Smooth muscle cell (in vitro differentiated cells): ENCODE measurements around the gene MIEF2. TPM values are rescaled to one million over a fixed set of nuclear protein-coding genes. Genes with fewer than 3 reads are reported as not detected.

Experiments
- DNase-seq: peaks from one replicate; lab custom pipeline; 2025; ENCODE audit not compliant: unreplicated experiment; lab: John Stamatoyannopoulos, UW
- H2AFZ ChIP-seq: fragments of 200-600 bp; sonication (generic); 2 replicates; pipeline ENCODE4 v1.6.0; 2016; ENCODE audit warnings: antibody characterized with exemption, low read depth, mild to moderate bottlenecking
- H3F3A ChIP-seq: fragments of 200-600 bp; sonication (generic); 2 replicates; pipeline ENCODE4 v1.6.0; 2017; ENCODE audit warnings: antibody characterized with exemption, low read depth
- H3K27ac ChIP-seq: fragments of 200-600 bp; sonication (generic); 2 replicates; pipeline ENCODE4 v1.5.1; 2016; ENCODE audit warnings: low read depth, mild to moderate bottlenecking
- H3K27me3 ChIP-seq: fragments of 200-600 bp; sonication (generic); 2 replicates; pipeline ENCODE4 v1.6.1; 2016; ENCODE audit warnings: low read depth, mild to moderate bottlenecking
- H3K36me3 ChIP-seq: fragments of 200-600 bp; sonication (generic); 2 replicates; pipeline ENCODE4 v1.5.1; 2016; ENCODE audit warnings: low read depth
- H3K4me1 ChIP-seq: fragments of 200-600 bp; sonication (generic); 2 replicates; pipeline ENCODE4 v1.5.1; 2016; ENCODE audit warnings: low read depth
- H3K4me2 ChIP-seq: fragments of 200-600 bp; sonication (generic); 2 replicates; pipeline ENCODE4 v1.6.0; 2016; ENCODE audit warnings: mild to moderate bottlenecking
- H3K4me3 ChIP-seq: fragments of 200-600 bp; sonication (generic); 2 replicates; pipeline ENCODE4 v1.5.1; 2016; ENCODE audit warnings: mild to moderate bottlenecking
- H3K79me2 ChIP-seq: fragments of 200-600 bp; sonication (generic); 2 replicates; pipeline ENCODE4 v1.6.0; 2016; ENCODE audit warnings: low read depth, mild to moderate bottlenecking
- H3K9ac ChIP-seq: fragments of 200-600 bp; sonication (generic); 2 replicates; pipeline ENCODE4 v1.6.0; 2016; ENCODE audit warnings: low read depth
- H3K9me3 ChIP-seq: fragments of 200-600 bp; sonication (generic); replicated peaks from 2 replicates; pipeline ENCODE4 v1.5.1; 2016; ENCODE audit warnings: low read depth
- H4K20me1 ChIP-seq: fragments of 200-600 bp; sonication (generic); 2 replicates; pipeline ENCODE4 v1.6.0; 2016; ENCODE audit warnings: low read depth
- WGBS: methylation state at CpG from one replicate; pipeline ENCODE4 v1.1.7; 2016; ENCODE audit warnings: low lambda C conversion rate; 5-methylcytosine and 5-hydroxymethylcytosine counted together
- polyA plus RNA-seq: library from polyadenylated mRNA; unstranded; fragments of >200 nt; fragmentation: Nextera tagmentation; extraction: Ambion mirVana; gene quantifications from 2 replicates; pipeline ENCODE4 v1.2.1, GENCODE V29; 2016
- total RNA-seq: library from RNA; depleted of rRNA; stranded (reverse); fragments of >200 nt; gene quantifications from 2 replicates; pipeline ENCODE4 v1.2.3, GENCODE V29; 2014
- TF ChIP-seq, protein P1 (sequence below): fragments of 200-600 bp; sonication (generic); IDR thresholded peaks from 2 replicates; pipeline ENCODE4 v1.5.1; 2017; ENCODE audit warnings: borderline replicate concordance, mild to moderate bottlenecking, antibody characterized with exemption; ENCODE audit not compliant: insufficient read depth, poor library complexity, severe bottlenecking

The MIEF2 gene
- total and polyA plus RNA-seq, 2 experiments from 2014 or later, result 10.4 to 13.5 TPM

DNA sequence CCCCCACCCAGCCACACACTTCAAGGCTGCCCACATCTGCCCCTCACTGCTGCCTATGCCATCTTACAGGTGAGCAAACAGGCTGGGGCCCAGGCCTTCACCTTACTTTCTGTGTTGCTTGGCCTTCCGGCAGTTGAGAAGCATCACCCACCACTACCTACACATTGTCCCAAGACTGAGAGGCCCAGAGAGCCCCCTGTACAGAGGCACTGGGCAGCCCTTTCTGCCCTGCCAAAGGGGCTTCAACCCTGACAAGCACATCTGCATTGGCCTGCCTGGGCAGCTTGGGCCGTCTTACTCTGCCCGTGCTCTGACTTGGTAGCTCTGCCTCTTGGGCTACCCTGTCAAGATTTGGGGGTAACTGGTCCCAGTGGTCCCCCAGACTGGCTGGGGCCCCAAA is 1.2 kb downstream of the MIEF2 start:
- DNase-seq, result no peak
- Histone ChIP-seq H3K4me2 (peak overlapping the region; percentile 97), H3K36me3 (no peaks in the 10 kb centered on the region), H2AFZ (no peak overlapping the region), H3F3A (peaks cover 11% of the 10 kb centered on the region), H4K20me1 (peaks cover 32% of the 10 kb centered on the region), H3K4me3 (peak overlapping the region; percentile 96), H3K9me3 (no peaks in the 10 kb centered on the region), H3K27me3 (no peaks in the 10 kb centered on the region), H3K79me2 (peaks cover 30% of the 10 kb centered on the region), H3K4me1 (peaks cover 19% of the 10 kb centered on the region), H3K9ac (peak overlapping the region; percentile 98), H3K27ac (peak overlapping the region; percentile 98)
- TF ChIP-seq, protein P1, sequence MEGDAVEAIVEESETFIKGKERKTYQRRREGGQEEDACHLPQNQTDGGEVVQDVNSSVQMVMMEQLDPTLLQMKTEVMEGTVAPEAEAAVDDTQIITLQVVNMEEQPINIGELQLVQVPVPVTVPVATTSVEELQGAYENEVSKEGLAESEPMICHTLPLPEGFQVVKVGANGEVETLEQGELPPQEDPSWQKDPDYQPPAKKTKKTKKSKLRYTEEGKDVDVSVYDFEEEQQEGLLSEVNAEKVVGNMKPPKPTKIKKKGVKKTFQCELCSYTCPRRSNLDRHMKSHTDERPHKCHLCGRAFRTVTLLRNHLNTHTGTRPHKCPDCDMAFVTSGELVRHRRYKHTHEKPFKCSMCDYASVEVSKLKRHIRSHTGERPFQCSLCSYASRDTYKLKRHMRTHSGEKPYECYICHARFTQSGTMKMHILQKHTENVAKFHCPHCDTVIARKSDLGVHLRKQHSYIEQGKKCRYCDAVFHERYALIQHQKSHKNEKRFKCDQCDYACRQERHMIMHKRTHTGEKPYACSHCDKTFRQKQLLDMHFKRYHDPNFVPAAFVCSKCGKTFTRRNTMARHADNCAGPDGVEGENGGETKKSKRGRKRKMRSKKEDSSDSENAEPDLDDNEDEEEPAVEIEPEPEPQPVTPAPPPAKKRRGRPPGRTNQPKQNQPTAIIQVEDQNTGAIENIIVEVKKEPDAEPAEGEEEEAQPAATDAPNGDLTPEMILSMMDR, result no peak
- WGBS, result 90% methylated on average over 3 of the region's 3 CpGs

GRCh38 chr17:18262111-18262510 is 1.6 kb downstream of the MIEF2 start:
- WGBS, result 77% methylated on average over 2 of the region's 2 CpGs
- TF ChIP-seq, protein P1, result no peak
- H3K4me2 ChIP-seq, result peak overlapping the region; percentile 97
- H3K27me3 ChIP-seq, result no peaks in the 10 kb centered on the region
- H2AFZ ChIP-seq, result no peak overlapping the region
- H3K27ac ChIP-seq, result peak overlapping the region; percentile 98
- peaks cover 13% of the 10 kb centered on the region for H3F3A ChIP-seq
- peak overlapping the region; percentile 98 for H3K9ac ChIP-seq
- DNase-seq, result no peak
- peaks cover 16% of the 10 kb centered on the region for H3K4me1 ChIP-seq
- no peak overlapping the region for H3K4me3 ChIP-seq
- H3K9me3 ChIP-seq, result no peaks in the 10 kb centered on the region
- H4K20me1 ChIP-seq, result peaks cover 27% of the 10 kb centered on the region
- H3K79me2 ChIP-seq, result peaks cover 25% of the 10 kb centered on the region
- H3K36me3 ChIP-seq, result no peaks in the 10 kb centered on the region

DNA sequence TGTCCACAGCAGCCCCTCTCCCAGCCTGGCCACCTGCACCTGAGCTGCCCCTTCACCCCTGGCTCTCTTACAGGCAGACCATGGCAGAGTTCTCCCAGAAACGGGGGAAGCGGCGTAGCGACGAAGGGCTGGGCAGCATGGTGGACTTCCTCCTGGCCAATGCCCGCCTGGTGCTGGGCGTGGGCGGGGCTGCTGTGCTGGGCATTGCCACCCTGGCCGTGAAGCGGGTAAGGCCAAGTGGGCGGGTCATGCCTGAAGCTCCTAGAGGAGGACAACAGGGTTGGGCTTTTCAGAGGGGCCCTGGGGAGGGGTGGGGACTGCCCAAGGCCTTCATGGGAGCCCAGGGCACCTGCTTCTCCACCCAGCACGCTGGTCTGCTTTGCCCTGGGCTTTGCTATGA is 2.2 kb downstream of the MIEF2 start:
- TF ChIP-seq, protein P1, result no peak
- Histone ChIP-seq H3K27me3 (no peaks in the 10 kb centered on the region), H3F3A (peaks cover 12% of the 10 kb centered on the region), H4K20me1 (peaks cover 22% of the 10 kb centered on the region), H2AFZ (no peak overlapping the region), H3K79me2 (peaks cover 20% of the 10 kb centered on the region), H3K4me3 (no peak overlapping the region), H3K36me3 (no peaks in the 10 kb centered on the region), H3K4me1 (peaks cover 12% of the 10 kb centered on the region), H3K9ac (no peak overlapping the region), H3K27ac (no peak overlapping the region), H3K9me3 (no peaks in the 10 kb centered on the region), H3K4me2 (no peak overlapping the region)
- DNase-seq, result no peak
- WGBS, result 97% methylated on average over 12 of the region's 12 CpGs
